Suprapubic skin (tissue), 3 donors: Measurements from ENCODE around the gene FYN.

Source experiments
- CTCF ChIP-seq, 2 donors: fragments of 200-600 bp in 1 of 2; fragments of 450-650 bp in 1 of 2; sonication (generic) in 1 of 2; IDR thresholded peaks; one replicate each; pipeline ENCODE4 v1.5.1; 2016 to 2019; ENCODE audit warnings: antibody characterized with exemption in 2 of 2, mild to moderate bottlenecking in 1 of 2, moderate library complexity in 1 of 2
- POLR2AphosphoS5 ChIP-seq, 3 donors: sonication (generic); formaldehyde crosslinking; IDR thresholded peaks; one replicate each; pipeline ENCODE4 v1.6.1; 2017; ENCODE audit warnings: antibody characterized with exemption in 3 of 3

DNA sequence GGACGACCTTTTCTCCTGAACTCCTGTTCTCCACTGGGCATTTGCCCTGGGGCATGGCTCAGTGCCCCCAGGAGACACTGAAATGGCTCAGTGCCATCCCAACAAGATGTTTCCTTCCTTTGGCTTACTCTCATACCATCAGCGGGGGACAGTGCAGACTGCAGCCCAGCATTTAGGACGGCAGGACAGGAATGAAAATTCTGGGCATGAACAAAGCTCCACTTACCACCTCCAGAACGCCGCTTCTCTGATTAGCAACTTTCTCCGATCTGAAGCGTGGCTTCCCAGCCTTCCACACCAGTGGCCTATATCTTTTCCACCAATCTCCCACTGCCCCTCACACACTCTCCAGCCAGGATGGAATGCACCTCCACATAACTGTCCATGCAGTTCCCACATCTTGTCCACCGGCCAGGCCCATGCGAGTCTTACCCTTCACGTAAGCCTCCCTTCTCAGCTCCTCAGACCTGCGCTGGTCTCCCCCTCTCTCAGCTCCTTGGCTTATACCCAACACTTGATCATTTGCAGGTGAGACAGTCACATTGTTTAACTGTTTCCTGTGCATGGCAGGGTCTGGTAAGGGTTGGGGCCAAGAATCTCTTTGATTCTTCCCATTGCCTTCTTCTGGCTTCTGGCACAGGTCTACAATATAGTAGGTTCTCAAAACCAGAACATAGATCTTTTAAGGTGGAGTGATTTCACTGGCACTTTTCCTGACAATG, 114.5 kb downstream of the FYN start:
- TF ChIP-seq POLR2AphosphoS5 (IDR thresholded peaks at IDR 0.05), result no peak
- TF ChIP-seq CTCF (IDR thresholded peaks at IDR 0.05), result no peak
